Stimulated activated naive CD8-positive, alpha-beta T cell treated with anti-CD3 and anti-CD28 coated beads, Interleukin-15, Interleukin-2, amounts not matched to agents 100 ng/mL and 50 ng/mL, for 24 hours (primary cell): Measurements from ENCODE around the gene TRIM34.

ENCODE experiments used
- H3K27ac Mint-ChIP-seq: one replicate; pipeline ENCODE4 v1.8.0; 2021; ENCODE audit warnings: mild to moderate bottlenecking, mixed read lengths
- H3K27me3 Mint-ChIP-seq: one replicate; pipeline ENCODE4 v1.8.0; 2021; ENCODE audit warnings: mixed read lengths
- H3K36me3 Mint-ChIP-seq: one replicate; pipeline ENCODE4 v1.8.0; 2021; ENCODE audit warnings: low read depth, mixed read lengths
- H3K4me1 Mint-ChIP-seq: one replicate; pipeline ENCODE4 v1.8.0; 2021; ENCODE audit warnings: low read depth, mixed read lengths
- H3K4me3 Mint-ChIP-seq: one replicate; pipeline ENCODE4 v1.8.0; 2021; ENCODE audit warnings: mild to moderate bottlenecking, mixed read lengths
- H3K9me3 Mint-ChIP-seq: one replicate; pipeline ENCODE4 v1.8.0; 2021; ENCODE audit warnings: mixed read lengths

The TRIM34 gene

GRCh38 chr11:5604896-5605295 is 19.9 kb upstream of the TRIM34 start:
- Mint-ChIP-seq H3K4me3 (no peak overlapping the region), H3K9me3 (no peaks in the 10 kb centered on the region), H3K4me1 (no peaks in the 10 kb centered on the region), H3K27me3 (no peaks in the 10 kb centered on the region), H3K27ac (no peak overlapping the region), H3K36me3 (no peaks in the 10 kb centered on the region)

- Mint-ChIP-seq H3K27ac (no peak overlapping the region), H3K36me3 (no peaks in the 10 kb centered on the region), H3K4me3 (no peak overlapping the region), H3K27me3 (no peaks in the 10 kb centered on the region), H3K4me1 (no peaks in the 10 kb centered on the region), H3K9me3 (no peaks in the 10 kb centered on the region)
Measured at GRCh38 chr11:5605849-5606248, 19.0 kb upstream of the TRIM34 start.

- no peaks in the 10 kb centered on the region for H3K27me3 Mint-ChIP-seq
- H3K4me3 Mint-ChIP-seq = no peak overlapping the region
- H3K27ac Mint-ChIP-seq = no peak overlapping the region
- no peaks in the 10 kb centered on the region for H3K9me3 Mint-ChIP-seq
- H3K36me3 Mint-ChIP-seq = no peaks in the 10 kb centered on the region
- no peaks in the 10 kb centered on the region for H3K4me1 Mint-ChIP-seq
Measured at GRCh38 chr11:5608808-5609207, 16.0 kb upstream of the TRIM34 start.

DNA sequence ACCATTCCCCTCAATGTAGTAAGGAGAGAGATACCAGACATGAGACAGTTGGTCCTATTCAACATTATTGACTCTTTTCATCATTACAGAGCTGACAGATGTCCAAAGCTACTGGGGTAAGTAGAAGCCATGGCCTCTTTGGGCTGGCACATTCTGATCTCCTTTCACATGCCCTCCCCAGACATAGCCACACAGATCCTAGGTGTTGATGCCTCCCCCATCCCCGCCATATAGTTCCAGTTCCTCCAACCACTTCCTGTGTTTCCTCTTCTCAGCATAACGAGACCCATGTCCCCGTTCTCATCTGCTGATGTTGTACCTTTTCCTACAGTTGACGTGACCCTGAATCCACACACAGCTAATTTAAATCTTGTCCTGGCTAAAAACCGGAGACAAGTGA is 14.4 kb upstream of the TRIM34 start:
- Mint-ChIP-seq H3K27ac (no peak overlapping the region), H3K4me1 (no peaks in the 10 kb centered on the region), H3K27me3 (no peaks in the 10 kb centered on the region), H3K9me3 (no peaks in the 10 kb centered on the region), H3K4me3 (no peak overlapping the region), H3K36me3 (no peaks in the 10 kb centered on the region)

DNA sequence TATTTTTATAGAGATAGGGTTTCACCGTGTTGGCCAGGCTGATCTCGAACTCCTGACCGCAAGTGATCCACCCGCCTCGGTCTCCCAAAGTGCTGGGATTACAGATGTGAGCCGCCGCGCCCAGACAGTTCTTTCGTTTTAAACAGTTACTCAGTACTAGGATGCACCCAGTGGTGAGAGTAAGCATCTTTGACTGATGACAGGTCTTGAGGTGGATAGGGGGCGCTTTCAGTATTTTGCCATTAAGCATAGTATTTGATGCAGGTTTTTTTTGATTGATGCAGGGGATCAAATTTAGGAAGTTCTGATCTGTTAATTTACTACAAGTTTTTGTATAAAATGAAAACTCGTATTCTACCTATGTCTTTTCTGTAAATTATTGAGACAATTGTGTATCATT is 13.2 kb upstream of the TRIM34 start:
- no peaks in the 10 kb centered on the region for H3K4me1 Mint-ChIP-seq
- no peak overlapping the region for H3K4me3 Mint-ChIP-seq

GRCh38 chr11:5618807-5619206 is 6.0 kb upstream of the TRIM34 start:
- Mint-ChIP-seq H3K9me3 (no peaks in the 10 kb centered on the region), H3K27ac (no peak overlapping the region), H3K4me3 (no peak overlapping the region), H3K36me3 (no peaks in the 10 kb centered on the region), H3K27me3 (no peaks in the 10 kb centered on the region), H3K4me1 (peaks cover 6% of the 10 kb centered on the region)

More for the DNA sequence above, 13.2 kb upstream of the TRIM34 start:
- H3K9me3 Mint-ChIP-seq = no peaks in the 10 kb centered on the region
- no peaks in the 10 kb centered on the region for H3K36me3 Mint-ChIP-seq
- H3K27me3 Mint-ChIP-seq = no peaks in the 10 kb centered on the region
- H3K27ac Mint-ChIP-seq = no peak overlapping the region

DNA sequence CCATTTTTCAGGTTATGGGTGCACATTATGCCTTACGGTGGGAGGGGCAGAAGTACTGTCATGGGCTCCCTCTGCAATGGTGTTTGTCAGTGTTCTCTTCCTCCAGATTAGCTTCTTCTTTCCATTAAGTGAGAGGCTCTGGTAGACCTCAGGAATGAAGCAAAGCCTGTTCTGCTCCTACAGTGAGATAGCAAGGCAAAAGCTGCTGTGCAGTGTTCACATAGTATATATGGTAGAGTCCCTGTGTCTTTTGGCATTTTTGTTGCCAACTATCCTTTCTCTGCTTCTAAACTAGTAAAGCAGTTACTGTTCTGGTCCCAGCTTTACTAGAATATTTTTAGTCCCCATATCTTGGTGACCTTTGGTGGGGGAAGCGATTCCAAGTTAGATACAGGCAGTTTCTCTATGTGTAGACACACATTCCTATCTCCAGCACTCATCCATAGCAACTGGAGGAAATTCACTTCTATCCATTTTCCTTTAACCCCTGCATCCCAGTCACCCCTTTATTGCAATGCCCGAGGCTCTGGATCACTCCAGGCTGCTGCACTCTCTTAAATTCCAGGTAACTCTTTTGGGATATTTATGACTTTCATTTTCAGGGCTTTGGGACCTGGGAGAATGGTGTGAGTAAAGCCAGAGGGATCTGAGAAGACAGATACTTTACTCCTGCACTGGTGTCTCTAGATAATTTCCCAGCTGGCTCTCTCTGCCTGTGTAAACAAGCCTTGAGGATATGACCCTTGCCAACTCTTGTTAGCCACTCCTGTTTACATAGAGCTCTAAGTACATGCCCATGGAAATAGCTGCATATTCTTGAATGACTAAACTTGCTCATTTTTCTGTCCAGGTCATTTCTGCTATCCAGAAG is 3.9 kb upstream of the TRIM34 start:
- Mint-ChIP-seq H3K4me3 (no peak overlapping the region), H3K27ac (no peak overlapping the region), H3K4me1 (peaks cover 24% of the 10 kb centered on the region), H3K27me3 (no peaks in the 10 kb centered on the region), H3K9me3 (no peaks in the 10 kb centered on the region), H3K36me3 (no peaks in the 10 kb centered on the region)

DNA sequence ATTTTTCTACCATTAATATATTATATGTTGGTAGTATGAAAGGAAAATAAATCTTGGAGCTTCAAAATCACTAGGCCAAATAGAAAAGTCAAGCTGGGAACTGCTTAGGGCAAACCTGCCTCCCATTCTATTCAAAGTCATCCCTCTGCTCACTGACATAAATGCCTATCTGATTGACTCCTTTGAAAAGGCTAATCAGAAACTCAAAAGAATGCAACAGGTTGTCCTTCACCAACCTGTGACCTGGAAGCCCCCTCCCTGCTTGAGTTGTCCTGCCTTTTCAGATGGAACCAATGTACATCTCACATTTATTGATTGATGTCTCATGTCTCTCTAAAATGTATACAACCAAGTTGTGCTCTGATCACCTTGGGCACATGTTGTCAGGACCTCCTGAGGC is 3.2 kb upstream of the TRIM34 start:
- Mint-ChIP-seq H3K27ac (no peak overlapping the region), H3K36me3 (no peaks in the 10 kb centered on the region), H3K9me3 (no peaks in the 10 kb centered on the region), H3K27me3 (no peaks in the 10 kb centered on the region), H3K4me1 (peaks cover 31% of the 10 kb centered on the region), H3K4me3 (no peak overlapping the region)

DNA sequence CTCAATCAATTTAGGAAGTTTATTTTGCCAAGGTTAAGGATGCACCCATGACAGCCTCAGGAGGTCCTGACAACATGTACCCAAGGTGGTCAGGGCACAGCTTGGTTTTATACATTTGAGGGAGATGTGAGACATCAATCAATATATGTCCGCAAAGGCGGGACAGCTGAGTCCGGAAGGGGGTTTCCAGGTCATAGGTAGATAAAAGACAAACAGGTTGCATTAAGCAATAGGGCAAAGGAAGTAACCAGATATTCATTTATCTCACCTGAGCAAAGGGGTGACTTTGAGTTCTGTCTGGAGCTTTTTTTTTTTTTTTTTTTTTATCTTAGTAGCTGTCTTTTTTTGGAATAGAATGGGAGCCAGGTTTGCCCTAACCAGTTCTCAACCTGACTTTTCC is 2.0 kb upstream of the TRIM34 start:
- H3K4me3 Mint-ChIP-seq = peak overlapping the region; percentile 28
- H3K27ac Mint-ChIP-seq = no peak overlapping the region
- H3K27me3 Mint-ChIP-seq = no peaks in the 10 kb centered on the region
- H3K36me3 Mint-ChIP-seq = no peaks in the 10 kb centered on the region
- H3K9me3 Mint-ChIP-seq = no peaks in the 10 kb centered on the region
- peaks cover 43% of the 10 kb centered on the region for H3K4me1 Mint-ChIP-seq

DNA sequence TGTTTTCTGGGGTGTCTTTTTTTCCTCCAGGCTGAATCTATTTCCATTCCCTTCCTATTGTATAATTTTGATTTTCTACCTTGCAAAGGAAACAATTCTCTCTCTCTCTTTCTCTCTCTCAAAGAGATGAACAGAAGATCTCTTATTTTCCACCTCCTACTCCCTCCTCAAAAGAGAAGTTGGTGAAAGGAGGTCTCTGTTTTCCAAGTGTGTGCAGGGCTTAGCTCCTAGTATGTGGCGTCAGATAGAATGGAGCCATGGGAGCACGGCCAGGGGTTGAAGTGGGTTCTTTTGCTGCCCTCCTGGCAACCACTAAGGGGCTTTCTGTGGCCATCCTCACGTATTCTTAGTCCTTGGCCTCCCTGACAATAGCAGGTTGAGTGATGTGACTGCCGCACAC is 480 bp downstream of the TRIM34 start:
- Mint-ChIP-seq H3K27ac (peak overlapping the region; percentile 94), H3K9me3 (no peaks in the 10 kb centered on the region), H3K27me3 (no peaks in the 10 kb centered on the region)

GRCh38 chr11:5626196-5626595 is 1.4 kb downstream of the TRIM34 start:
- H3K27ac Mint-ChIP-seq = peak overlapping the region; percentile 94
- H3K36me3 Mint-ChIP-seq = peaks cover 4% of the 10 kb centered on the region
- H3K4me1 Mint-ChIP-seq = peaks cover 71% of the 10 kb centered on the region

More for the DNA sequence above, 480 bp downstream of the TRIM34 start:
- Mint-ChIP-seq H3K4me3 (peak overlapping the region; percentile 96), H3K4me1 (peaks cover 62% of the 10 kb centered on the region), H3K36me3 (peaks cover 4% of the 10 kb centered on the region)

DNA sequence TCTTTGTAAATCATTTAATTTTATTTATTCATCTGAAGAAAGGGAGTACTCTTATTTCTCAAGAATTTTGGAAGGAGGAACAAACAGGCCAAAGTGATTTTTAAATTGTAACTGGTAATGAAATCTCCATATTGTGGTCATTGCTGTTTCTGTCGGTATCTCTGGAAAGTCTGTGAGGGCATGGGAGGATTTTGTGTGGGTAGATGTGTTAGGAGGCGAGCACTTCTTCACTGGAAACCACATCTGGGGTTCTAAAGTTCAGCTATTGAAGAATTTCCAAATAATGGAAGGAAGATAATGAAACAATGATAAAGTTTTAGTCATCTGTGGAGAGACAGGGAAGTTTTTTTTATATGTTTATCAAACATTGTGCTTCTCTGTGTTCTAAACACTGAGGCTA is 6.6 kb downstream of the TRIM34 start:
- H3K4me3 Mint-ChIP-seq = peak overlapping the region; percentile 25
- peaks cover 60% of the 10 kb centered on the region for H3K4me1 Mint-ChIP-seq
- H3K36me3 Mint-ChIP-seq = peaks cover 30% of the 10 kb centered on the region
- H3K9me3 Mint-ChIP-seq = no peaks in the 10 kb centered on the region
- no peaks in the 10 kb centered on the region for H3K27me3 Mint-ChIP-seq
- peak overlapping the region; percentile 57 for H3K27ac Mint-ChIP-seq

More at GRCh38 chr11:5626196-5626595, 1.4 kb downstream of the TRIM34 start:
- Mint-ChIP-seq H3K27me3 (no peaks in the 10 kb centered on the region), H3K4me3 (peak overlapping the region; percentile 96), H3K9me3 (no peaks in the 10 kb centered on the region)

- peaks cover 34% of the 10 kb centered on the region for H3K36me3 Mint-ChIP-seq
- H3K27me3 Mint-ChIP-seq = no peaks in the 10 kb centered on the region
- H3K4me1 Mint-ChIP-seq = peaks cover 53% of the 10 kb centered on the region
- H3K9me3 Mint-ChIP-seq = no peaks in the 10 kb centered on the region
- peak overlapping the region; percentile 25 for H3K4me3 Mint-ChIP-seq
- peak overlapping the region; percentile 57 for H3K27ac Mint-ChIP-seq
Measured at GRCh38 chr11:5631969-5632635, 7.3 kb downstream of the TRIM34 start.

DNA sequence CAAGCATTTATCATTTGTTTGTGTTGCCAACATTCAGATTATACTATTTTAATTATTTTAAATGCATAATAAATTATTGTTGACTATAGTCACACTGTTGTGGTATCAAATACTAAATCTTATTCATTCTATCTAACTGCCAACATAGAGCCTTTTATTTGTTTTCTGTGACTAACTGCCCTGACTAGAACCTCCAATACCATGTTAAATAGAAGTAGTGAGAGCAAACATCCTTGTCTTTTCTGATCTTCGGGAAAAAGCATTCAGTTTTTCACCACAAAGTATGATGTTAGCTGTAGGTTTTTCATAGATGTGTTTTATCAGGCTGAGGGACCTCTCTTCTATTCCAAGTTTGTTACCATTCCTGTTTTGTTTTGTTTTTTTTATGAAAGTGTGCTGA is 15.2 kb downstream of the TRIM34 start:
- no peak overlapping the region for H3K27ac Mint-ChIP-seq

GRCh38 chr11:5643585-5643984 is 18.8 kb downstream of the TRIM34 start:
- peaks cover 11% of the 10 kb centered on the region for H3K4me1 Mint-ChIP-seq
- no peaks in the 10 kb centered on the region for H3K9me3 Mint-ChIP-seq
- no peaks in the 10 kb centered on the region for H3K27me3 Mint-ChIP-seq
- no peak overlapping the region for H3K4me3 Mint-ChIP-seq
- peaks cover 44% of the 10 kb centered on the region for H3K36me3 Mint-ChIP-seq
- peak overlapping the region; percentile 28 for H3K27ac Mint-ChIP-seq

More for the DNA sequence above, 15.2 kb downstream of the TRIM34 start:
- no peak overlapping the region for H3K4me3 Mint-ChIP-seq
- no peaks in the 10 kb centered on the region for H3K9me3 Mint-ChIP-seq
- peaks cover 11% of the 10 kb centered on the region for H3K4me1 Mint-ChIP-seq
- peaks cover 70% of the 10 kb centered on the region for H3K36me3 Mint-ChIP-seq
- H3K27me3 Mint-ChIP-seq = no peaks in the 10 kb centered on the region
